ENCODE results near the gene IGFL3.
"Not testable (repeated sequence)": the region's sequence is repeated elsewhere in the genome, so short reads cannot be mapped to it uniquely, and the experiment has no call there.

The IGFL3 gene

GRCh38 chr19:46124638-46125115 is at the start of gene IGFL3:
IGFL3 (minus strand) TSS chr19:46124688; CDS start chr19:46124649, 39 bp downstream.
- peak in 1 of 51 donors; percentile 23 for DNase-seq

GRCh38 chr19:46173886-46174480 is 49.5 kb upstream of the IGFL3 start:
- no peak for DNase-seq

GRCh38 chr19:46162731-46163130 is 38.2 kb upstream of the IGFL3 start:
- no peak for DNase-seq

- not testable (repeated sequence) for DNase-seq
Measured at GRCh38 chr19:46161642-46162257, 37.3 kb upstream of the IGFL3 start.

- DNase-seq = no peak
Measured at GRCh38 chr19:46160233-46160775, 35.8 kb upstream of the IGFL3 start.

GRCh38 chr19:46159418-46160232 is 35.1 kb upstream of the IGFL3 start:
- no peak for DNase-seq

GRCh38 chr19:46155237-46155636 is 30.7 kb upstream of the IGFL3 start:
- DNase-seq = no peak

- DNase-seq = no peak
Measured at GRCh38 chr19:46150606-46151005, 26.1 kb upstream of the IGFL3 start.

GRCh38 chr19:46147791-46148288 is 23.4 kb upstream of the IGFL3 start, which contains the start of gene IGFL2:
IGFL2 (plus strand) TSS chr19:46148238; CDS start chr19:46148279, 41 bp downstream.
- DNase-seq = no peak

GRCh38 chr19:46147166-46147740 is 22.8 kb upstream of the IGFL3 start:
- DNase-seq = no peak

- DNase-seq = no peak
Measured at GRCh38 chr19:46144756-46145155, 20.3 kb upstream of the IGFL3 start.

- DNase-seq = no peak
Measured at GRCh38 chr19:46142294-46142693, 17.8 kb upstream of the IGFL3 start.

GRCh38 chr19:46141421-46141820 is 16.9 kb upstream of the IGFL3 start:
- DNase-seq = no peak

GRCh38 chr19:46137915-46138473 is 13.5 kb upstream of the IGFL3 start:
- DNase-seq = no peak

GRCh38 chr19:46134527-46134926 is 10.0 kb upstream of the IGFL3 start:
- no peak for DNase-seq

GRCh38 chr19:46133777-46134241 is 9.3 kb upstream of the IGFL3 start:
- no peak for DNase-seq

GRCh38 chr19:46133101-46133627 is 8.7 kb upstream of the IGFL3 start:
- peak in 14 of 51 donors; percentile 2 to 64 (median 18) for DNase-seq

- DNase-seq = no peak
Measured at GRCh38 chr19:46132508-46133100, 8.1 kb upstream of the IGFL3 start.

- no peak for DNase-seq
Measured at GRCh38 chr19:46131485-46132143, 7.1 kb upstream of the IGFL3 start.
